HG02884 (cell line): Measurements from ENCODE around the gene ANO2.
"Not testable (repeated sequence)": the region's sequence is repeated elsewhere in the genome, so short reads cannot be mapped to it uniquely, and the experiment has no call there.

Experiments used
- ATAC-seq: cut with Tn5 transposase; IDR thresholded peaks from one replicate; pipeline ENCODE4 v1.9.1; 2021; ENCODE audit warnings: mild to moderate bottlenecking, moderate library complexity; ENCODE audit not compliant: unreplicated experiment

Gene ANO2

GRCh38 chr12:5557906-5558305 lies 387.2 kb downstream of the ANO2 start:
- ATAC-seq: no peak

GRCh38 chr12:5556946-5557673 lies 387.9 kb downstream of the ANO2 start:
- no peak for ATAC-seq

GRCh38 chr12:5556033-5556614 lies 388.9 kb downstream of the ANO2 start:
- ATAC-seq: no peak

GRCh38 chr12:5554711-5555110 lies 390.3 kb downstream of the ANO2 start:
- ATAC-seq: no peak

- ATAC-seq: no peak
Measured at GRCh38 chr12:5549011-5549410, 396.0 kb downstream of the ANO2 start.

- no peak for ATAC-seq
Measured at GRCh38 chr12:5548152-5548943, 396.7 kb downstream of the ANO2 start.

GRCh38 chr12:5546616-5547015 lies 398.4 kb downstream of the ANO2 start:
- ATAC-seq: no peak

- ATAC-seq: no peak
Measured at GRCh38 chr12:5537771-5538170, 407.3 kb downstream of the ANO2 start.

GRCh38 chr12:5537026-5537615 lies 407.9 kb downstream of the ANO2 start:
- ATAC-seq: not testable (repeated sequence)

- ATAC-seq: no peak
Measured at GRCh38 chr12:5535541-5535940, 409.5 kb downstream of the ANO2 start.

- ATAC-seq: no peak
Measured at GRCh38 chr12:5534426-5535199, 410.4 kb downstream of the ANO2 start.

GRCh38 chr12:5533368-5533767 lies 411.7 kb downstream of the ANO2 start:
- no peak for ATAC-seq

GRCh38 chr12:5525783-5526367 lies 419.2 kb downstream of the ANO2 start:
- no peak for ATAC-seq

- ATAC-seq: no peak
Measured at GRCh38 chr12:5524769-5525436, 420.2 kb downstream of the ANO2 start.

GRCh38 chr12:5524116-5524768 lies 420.8 kb downstream of the ANO2 start:
- ATAC-seq: no peak

- ATAC-seq: no peak
Measured at GRCh38 chr12:5523396-5524115, 421.5 kb downstream of the ANO2 start.

GRCh38 chr12:5522432-5523335 lies 422.4 kb downstream of the ANO2 start:
- no peak for ATAC-seq
